Brain microvascular endothelial cell (primary cell): ENCODE data around the gene MCTP2.

Source experiments
- DNase-seq: peaks from one replicate; pipeline ENCODE4 v3.0.0-alpha.2; 2020
- H3K27ac ChIP-seq: fragments of 250-450 bp; sonication (Bioruptor Pico); 2 replicates; pipeline ENCODE4 v1.5.1; 2020; ENCODE audit warnings: mild to moderate bottlenecking, moderate library complexity
- H3K27me3 ChIP-seq: fragments of 250-450 bp; sonication (Bioruptor Pico); replicated peaks from 2 replicates; pipeline ENCODE4 v1.5.1; 2020; ENCODE audit warnings: mild to moderate bottlenecking
- H3K36me3 ChIP-seq: fragments of 250-450 bp; sonication (Bioruptor Pico); replicated peaks from 2 replicates; pipeline ENCODE4 v1.5.1; 2020; ENCODE audit warnings: mild to moderate bottlenecking
- H3K4me3 ChIP-seq: 2 replicates; pipeline ENCODE4 v1.5.1; 2011; ENCODE audit warnings: low read depth, mild to moderate bottlenecking, control low read depth, low read length, moderate library complexity
- in situ Hi-C: cut with HindIII; loops from 2 replicates; pipeline ENCODE4 v1.10.0; 2017; ENCODE audit warnings: low sequenced_read_pairs, low pct_ligation_motif_present
- TF ChIP-seq, protein P1 (sequence below): IDR thresholded peaks from 2 replicates; pipeline ENCODE4 v1.5.1; 2011; ENCODE audit warnings: low read depth, mild to moderate bottlenecking, moderate library complexity, low read length, control low read depth, inconsistent platforms; ENCODE audit errors: missing control alignments

The MCTP2 gene

DNA sequence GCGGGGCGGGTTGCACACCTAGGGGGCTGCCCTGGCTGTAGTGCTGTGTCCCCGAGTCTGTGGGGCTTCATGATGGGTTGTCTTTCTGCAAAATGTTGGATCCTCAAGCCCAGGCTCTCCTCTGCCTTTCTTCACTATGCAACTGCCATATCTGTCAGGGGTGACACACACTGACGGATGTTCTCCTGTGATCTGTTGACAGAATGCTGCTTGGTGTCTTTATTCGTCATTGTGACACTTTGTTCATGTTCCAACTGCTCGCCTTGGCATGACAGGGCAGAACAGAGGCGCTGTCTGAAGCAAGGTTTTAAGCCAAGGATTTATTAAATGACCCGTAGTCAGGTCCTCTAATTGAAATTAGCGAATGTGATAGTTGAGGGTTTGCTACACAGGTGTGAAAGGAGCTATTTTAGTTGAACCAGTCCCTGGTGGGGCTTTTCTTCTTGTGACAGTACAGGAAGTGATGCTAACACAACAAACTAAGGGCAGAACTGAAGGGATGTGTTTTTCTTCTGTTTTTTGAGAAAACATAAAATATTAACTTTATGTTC is 173.4 kb downstream of the MCTP2 start:
- H3K36me3 ChIP-seq: no peaks in the 10 kb centered on the region
- no peak overlapping the region for H3K27ac ChIP-seq
- in situ Hi-C loops: no loop called here
- DNase-seq: no peak
- no peaks in the 10 kb centered on the region for H3K27me3 ChIP-seq
- TF ChIP-seq, protein P1, sequence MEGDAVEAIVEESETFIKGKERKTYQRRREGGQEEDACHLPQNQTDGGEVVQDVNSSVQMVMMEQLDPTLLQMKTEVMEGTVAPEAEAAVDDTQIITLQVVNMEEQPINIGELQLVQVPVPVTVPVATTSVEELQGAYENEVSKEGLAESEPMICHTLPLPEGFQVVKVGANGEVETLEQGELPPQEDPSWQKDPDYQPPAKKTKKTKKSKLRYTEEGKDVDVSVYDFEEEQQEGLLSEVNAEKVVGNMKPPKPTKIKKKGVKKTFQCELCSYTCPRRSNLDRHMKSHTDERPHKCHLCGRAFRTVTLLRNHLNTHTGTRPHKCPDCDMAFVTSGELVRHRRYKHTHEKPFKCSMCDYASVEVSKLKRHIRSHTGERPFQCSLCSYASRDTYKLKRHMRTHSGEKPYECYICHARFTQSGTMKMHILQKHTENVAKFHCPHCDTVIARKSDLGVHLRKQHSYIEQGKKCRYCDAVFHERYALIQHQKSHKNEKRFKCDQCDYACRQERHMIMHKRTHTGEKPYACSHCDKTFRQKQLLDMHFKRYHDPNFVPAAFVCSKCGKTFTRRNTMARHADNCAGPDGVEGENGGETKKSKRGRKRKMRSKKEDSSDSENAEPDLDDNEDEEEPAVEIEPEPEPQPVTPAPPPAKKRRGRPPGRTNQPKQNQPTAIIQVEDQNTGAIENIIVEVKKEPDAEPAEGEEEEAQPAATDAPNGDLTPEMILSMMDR: no peak
- H3K4me3 ChIP-seq: no peak overlapping the region

DNA sequence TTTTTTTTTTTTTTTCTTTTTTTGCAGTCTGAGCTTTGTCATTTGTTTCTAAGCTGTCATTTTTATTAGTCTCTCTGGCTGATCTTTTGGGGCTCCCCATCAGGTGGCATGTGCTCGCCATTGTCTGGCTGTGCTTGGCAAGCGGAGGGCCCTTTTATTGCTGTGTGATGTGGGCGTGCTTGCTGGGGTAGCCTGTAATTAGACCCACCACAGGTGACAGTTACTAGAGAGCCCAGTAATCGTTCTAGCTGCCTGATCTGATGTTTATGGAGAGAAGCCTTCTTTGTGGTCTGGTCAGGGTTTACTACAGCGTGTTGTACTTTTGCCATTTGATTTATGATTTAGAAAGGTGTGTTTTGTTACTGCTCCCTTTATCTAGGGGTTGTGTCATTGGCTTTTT is 179.9 kb downstream of the MCTP2 start:
- no peak overlapping the region for H3K27ac ChIP-seq
- TF ChIP-seq, protein P1: no peak
- no peaks in the 10 kb centered on the region for H3K27me3 ChIP-seq
- DNase-seq: no peak
- H3K4me3 ChIP-seq: no peak overlapping the region
- H3K36me3 ChIP-seq: no peaks in the 10 kb centered on the region
- in situ Hi-C loops: no loop called here

DNA sequence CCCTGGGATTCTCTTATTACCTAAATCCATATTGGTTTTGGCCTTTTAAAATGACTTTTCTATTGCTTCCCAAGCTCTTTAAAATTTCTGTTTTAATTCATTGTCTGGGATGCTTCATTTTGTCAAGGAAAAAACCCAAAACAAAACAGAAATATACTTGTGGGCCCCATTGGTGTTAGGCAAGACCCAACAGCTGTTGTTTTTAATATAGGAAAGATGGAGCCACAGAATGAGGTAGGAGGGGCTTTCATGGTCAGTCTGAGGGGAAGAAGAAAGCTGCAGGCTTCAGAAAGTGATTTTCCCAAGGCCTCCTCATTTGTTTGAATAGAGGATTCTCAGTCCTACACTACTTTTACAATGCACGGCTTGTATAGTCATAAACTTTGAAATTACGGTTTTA is 180.5 kb downstream of the MCTP2 start:
- no peaks in the 10 kb centered on the region for H3K36me3 ChIP-seq
- H3K27me3 ChIP-seq: no peaks in the 10 kb centered on the region
- no peak overlapping the region for H3K4me3 ChIP-seq
- in situ Hi-C loops: no loop called here
- H3K27ac ChIP-seq: no peak overlapping the region
- no peak for DNase-seq
- TF ChIP-seq, protein P1: no peak

DNA sequence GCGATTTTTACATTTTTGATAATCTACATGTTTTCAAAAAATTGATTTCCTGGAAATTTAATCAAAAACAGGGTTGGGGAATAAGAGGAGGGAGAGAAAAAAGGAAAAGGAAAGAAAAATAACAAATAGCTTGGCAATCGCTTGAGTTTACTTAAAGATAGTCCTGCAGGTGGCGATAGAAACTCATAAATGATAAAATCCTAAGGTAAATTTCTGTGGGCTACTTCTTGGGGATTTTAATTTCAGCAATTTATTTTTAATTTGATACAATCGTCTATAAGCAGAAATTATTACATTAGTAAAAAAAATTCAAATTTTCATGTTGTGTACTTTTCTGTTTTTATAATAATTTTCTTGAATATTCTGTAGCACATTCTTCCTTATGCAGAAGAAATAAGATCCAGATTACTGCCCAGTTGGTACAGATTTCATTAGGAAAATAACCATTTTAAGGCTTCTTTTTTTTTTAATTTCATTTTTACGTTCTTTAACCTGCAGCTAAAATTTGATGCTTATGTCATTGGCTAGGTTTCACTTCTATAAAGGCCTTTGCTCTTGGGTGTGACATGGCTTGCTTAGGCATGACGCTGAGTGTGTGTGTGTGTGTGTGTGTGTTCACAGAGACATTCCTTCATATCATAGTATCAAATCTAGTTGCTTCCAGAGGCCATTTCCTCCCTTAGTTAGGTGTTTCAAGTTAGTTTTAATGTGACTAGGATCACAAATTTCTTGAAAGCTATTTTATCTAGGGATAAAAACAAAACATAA is 181.8 kb downstream of the MCTP2 start:
- H3K36me3 ChIP-seq: no peaks in the 10 kb centered on the region
- H3K27me3 ChIP-seq: no peaks in the 10 kb centered on the region
- in situ Hi-C loops: no loop called here
- no peak overlapping the region for H3K4me3 ChIP-seq
- TF ChIP-seq, protein P1: peak; percentile 19
- DNase-seq: no peak
- no peak overlapping the region for H3K27ac ChIP-seq

DNA sequence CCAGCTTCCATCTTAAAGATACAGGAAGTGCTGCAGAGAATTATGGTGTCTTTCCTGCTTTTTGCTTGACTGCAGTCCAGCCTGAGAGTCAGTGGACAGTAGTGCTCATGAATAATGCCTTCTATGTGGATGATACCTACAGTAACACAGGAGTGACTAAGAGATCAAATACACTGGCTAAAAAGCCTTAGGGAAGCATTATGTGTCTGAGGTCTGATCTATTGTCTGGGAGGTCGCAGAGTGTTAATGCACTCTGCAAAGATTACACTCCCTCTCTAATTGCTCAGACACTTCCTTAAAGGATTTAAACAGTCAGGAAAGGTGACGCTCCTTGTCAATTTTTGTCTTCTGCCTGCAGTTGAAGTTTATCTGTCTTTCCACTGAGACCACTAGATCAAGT is 183.6 kb downstream of the MCTP2 start:
- Histone ChIP-seq H3K27ac (no peak overlapping the region), H3K27me3 (no peaks in the 10 kb centered on the region), H3K36me3 (no peaks in the 10 kb centered on the region), H3K4me3 (no peak overlapping the region)
- TF ChIP-seq, protein P1: no peak
- DNase-seq: no peak
- in situ Hi-C loops: no loop called here

DNA sequence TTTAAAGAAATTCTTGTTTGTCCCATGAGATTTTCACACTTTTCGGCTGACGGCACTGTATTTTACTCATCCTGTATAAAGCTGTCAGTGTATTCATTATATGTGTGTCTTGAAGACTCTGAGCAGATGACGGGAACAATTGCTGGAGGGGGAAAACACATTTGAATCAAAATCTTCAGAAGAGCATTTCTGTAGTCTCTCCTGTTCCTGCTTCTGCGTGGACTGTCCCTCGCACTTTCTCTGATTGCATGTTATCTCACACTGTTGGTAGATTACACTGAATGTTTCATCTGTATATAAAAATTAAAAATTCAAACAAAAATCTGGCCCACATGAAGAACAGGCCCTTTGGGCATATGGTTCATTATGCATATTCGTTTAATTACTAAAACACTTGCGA is 184.9 kb downstream of the MCTP2 start:
- Histone ChIP-seq H3K27ac (no peak overlapping the region), H3K36me3 (no peaks in the 10 kb centered on the region)
- in situ Hi-C loops: no loop called here

More for the DNA sequence above, 184.9 kb downstream of the MCTP2 start:
- no peak for DNase-seq
- H3K4me3 ChIP-seq: no peak overlapping the region
- no peaks in the 10 kb centered on the region for H3K27me3 ChIP-seq
- TF ChIP-seq, protein P1: no peak
